Stimulated activated CD8-positive, alpha-beta memory T cell treated with anti-CD3 and anti-CD28 coated beads, Interleukin-12 subunit alpha, Interleukin-12 subunit beta, amount 100 ng/mL, for 4 hours (primary cell): ENCODE measurements around the gene FCRL1.

ENCODE experiments used
- DNase-seq: peaks from one replicate; pipeline ENCODE4 v3.0.0-alpha.2; 2020; ENCODE audit warnings: low read depth

The FCRL1 gene

DNA sequence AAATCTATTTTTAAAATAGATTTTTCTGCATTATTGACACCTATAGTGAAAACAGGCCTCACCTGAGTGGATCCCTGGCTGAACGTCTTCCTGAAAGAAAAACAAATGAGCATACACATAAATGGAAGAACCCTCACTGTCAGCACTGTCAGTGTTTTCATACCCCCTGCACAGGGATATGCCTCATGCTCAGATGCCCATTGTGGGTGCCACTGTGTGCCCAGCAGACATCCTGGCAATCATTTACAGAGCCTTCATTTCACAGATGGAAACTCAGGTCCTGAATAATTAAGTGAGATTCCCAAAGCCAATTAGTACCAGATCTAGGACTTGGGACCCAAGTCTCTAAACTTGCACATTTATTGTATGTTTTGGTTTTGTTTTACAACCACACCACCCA is 19.9 kb downstream of the FCRL1 start:
- DNase-seq: no peak

DNA sequence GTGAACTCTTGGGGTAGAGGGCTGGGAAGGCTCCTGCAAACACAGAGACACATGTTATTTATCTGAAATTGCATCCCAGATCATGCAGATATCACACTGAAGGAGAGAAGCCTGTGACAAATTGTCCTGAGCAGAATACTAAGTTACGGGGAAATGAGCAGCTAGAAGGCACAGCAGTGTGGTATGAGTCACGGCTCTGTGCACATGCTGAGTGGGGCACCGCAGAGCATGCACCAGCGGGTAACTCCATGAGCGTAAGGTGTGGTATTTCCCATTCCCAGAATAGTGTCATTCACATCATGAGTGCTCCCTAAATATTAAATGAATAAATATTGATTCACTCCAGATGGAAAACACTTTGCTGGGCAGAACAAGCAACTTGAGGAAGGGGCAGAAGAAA is 21.7 kb downstream of the FCRL1 start:
- DNase-seq: no peak

DNA sequence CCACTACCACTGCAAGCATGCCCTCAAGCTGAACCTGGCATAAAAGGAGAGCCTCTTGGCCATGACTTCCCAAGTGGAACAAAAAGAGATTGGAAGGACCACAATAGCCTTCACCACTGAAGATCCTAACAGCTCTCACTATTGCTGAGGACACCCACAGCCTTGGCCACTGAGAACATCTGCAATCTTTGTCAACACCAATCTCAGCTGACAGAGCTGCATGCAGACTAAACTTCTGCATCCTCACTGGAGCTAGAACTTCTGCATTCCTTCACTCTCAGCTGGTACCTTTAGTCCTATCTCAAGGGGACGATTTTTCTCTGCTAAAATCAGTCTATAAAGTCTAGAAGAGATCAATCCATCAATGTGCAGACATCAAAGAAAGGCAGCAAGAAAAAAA is 34.7 kb downstream of the FCRL1 start:
- no peak for DNase-seq

- DNase-seq: no peak
Observed at GRCh38 chr1:157784801-157785200, 35.1 kb downstream of the FCRL1 start.

DNA sequence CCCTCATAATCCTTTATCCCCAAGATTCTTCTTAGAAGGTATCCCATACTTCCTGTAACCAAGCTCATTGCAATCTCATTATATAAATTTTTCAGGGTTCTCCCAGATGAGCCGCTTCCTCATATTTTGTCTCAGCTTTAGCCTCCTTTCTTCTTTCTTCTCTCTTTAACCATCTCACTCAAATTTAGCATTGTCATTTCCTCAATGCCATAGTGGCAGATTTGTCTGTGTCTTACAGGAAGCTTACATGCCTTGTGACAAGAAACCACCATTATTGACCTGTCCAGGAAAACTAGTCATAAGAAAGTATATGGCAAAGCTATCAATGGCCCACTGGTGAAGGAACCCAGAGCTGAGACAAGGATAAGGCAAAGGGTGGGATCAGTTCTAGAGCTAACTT is 37.0 kb downstream of the FCRL1 start:
- no peak for DNase-seq

GRCh38 chr1:157781048-157781447 is 38.9 kb downstream of the FCRL1 start:
- no peak for DNase-seq

DNA sequence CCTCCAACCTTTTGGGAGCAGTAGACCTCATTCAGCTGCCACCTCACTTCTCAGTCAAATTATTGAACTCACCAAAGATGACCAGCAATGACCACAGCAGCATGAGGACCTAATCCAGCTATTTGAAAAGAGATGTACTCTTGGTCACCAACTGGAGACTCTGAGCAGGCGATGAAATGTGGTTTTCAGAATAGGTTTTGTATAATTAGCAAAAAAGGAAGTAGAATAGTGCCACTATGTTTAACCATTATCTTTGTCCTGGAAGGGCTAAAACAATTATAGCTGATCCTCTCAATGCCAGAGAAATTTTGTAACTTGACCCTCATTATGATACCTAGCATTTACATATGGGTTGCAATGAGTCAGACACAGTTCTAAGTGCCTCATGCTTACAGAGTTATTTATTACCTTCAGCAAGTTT is 42.9 kb downstream of the FCRL1 start, which contains the start of gene FCRL2:
FCRL2 (minus strand) TSS at position 162 of the 421 bp plus-strand sequence; CDS start at position 103, 59 bp downstream.
- no peak for DNase-seq

DNA sequence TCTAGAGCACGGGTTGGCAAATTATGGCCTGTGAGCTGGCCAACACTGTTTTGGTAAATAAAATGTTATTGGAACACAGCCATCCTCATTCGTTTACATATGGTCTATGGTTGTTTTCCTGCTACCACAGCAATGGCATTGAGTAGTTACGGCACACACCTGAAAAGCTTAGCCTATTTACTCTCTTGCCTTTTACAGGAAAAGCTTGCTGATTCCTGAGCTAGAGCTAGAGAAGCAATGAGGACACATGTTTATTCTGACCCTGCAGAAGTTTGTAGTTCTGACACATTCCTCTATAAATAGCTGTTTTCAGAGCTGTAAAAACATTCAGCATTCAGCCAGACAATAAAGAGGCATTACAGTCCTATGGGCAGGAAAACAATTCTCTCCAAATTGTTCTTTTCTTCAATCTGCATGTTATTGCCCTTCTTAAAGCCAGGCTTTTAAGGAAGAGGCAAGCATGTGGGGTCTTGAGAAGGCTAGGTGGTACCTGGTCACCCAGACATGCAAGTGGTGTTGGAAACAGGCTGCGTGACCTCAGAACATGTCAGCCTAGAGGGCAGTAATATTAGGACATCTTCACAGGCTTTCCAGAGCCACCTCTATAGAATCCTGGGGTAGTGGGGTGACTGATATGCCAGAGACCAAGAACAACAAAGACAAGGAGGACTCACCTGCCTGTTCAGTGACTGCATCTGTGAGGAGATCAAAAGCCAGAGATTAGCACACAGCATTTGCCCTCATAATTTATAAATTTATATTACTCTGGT is 44.6 kb downstream of the FCRL1 start:
- DNase-seq: no peak

- DNase-seq: no peak
Observed at GRCh38 chr1:157774412-157774811, 45.5 kb downstream of the FCRL1 start.

DNA sequence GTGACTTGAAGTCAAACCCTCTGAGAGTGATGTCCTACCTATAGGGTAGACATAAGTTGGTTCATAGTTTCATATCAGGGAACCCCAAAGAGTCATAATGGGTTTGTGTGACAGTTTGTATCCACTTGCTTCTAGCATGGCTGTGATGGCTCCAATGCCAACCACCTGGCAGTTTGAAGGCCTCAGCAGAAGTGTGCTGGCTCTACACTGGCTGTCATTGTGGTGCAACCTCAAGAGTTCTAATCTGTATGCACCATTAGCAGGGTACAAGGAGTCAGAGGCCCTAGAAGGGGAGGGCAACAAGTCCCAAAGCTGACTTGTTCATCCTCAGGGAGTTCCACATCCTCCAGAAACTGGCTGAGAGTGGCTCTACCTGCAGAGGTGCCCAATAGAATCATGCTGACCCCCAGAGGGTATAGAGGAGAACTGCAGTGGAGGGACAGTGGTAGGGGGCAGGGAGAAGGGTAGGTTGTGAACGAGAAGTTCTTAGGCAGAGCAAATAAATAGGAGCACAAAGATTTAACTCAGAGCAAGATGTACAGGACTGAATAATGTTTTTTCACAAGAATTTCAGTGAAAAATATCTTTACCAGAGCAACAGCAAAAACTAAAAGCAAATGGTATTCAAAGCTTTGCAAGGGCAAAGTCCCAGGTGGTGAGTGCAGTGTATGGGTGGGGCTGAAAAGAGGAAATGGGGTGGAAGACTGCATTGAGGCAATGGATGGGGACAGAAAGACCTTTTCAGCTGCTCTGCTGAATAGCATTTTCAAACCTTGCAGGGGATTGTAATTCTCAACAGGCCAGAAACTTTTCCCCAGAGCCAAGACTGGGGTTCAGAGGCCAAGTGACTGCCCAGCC is 46.2 kb downstream of the FCRL1 start:
- no peak for DNase-seq

GRCh38 chr1:157771661-157772425 is 48.1 kb downstream of the FCRL1 start:
- no peak for DNase-seq

DNA sequence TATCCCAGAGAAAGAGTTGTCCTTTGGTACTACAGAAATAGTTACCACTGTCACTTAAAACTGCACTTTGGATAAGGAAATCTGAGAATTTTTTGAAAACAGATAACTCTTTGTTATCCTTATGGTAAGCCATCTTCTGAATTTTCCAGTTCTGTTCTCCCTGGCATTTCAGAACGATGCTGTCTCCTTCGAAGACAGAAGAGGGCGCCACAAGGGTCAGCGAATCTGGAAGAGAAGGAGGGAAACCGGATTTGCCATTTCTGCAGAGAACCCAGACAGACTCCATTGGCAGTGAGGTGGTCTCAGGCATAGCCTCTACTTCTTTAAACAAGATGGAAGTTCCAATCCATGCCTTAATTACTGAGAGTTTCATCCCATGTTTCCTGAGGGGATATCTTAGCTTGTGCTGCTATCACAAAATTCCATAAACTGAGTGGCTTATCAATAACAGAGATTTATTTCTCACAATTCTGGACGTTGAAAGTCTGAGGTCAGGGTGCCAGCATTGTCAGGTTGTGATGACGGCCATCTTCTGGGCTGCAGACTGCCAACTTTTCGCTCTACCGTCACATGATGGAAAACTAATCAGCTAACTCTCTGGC is 49.4 kb downstream of the FCRL1 start:
- DNase-seq: no peak

DNA sequence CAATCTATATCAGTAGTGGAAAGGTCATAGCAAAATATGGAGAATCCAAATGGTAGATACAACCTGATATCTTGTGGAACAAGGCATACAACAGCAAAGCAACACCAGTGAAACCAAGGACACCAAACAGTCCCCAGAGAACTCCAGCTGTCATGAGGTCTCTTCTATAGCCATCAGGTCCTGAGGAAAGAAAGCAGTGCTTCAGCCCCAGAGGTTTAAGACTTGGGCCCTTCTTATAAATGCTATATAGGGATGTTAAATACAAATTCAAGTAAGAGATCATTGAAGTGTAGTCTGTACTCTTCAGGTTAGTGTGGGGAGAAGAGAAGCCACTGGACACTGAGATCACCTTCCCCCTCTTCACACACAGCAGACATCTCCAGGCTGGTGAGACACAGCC is 53.1 kb downstream of the FCRL1 start:
- DNase-seq: no peak

- no peak for DNase-seq
Observed at GRCh38 chr1:157758018-157758417, 61.9 kb downstream of the FCRL1 start.

GRCh38 chr1:157753611-157754010 is 66.3 kb downstream of the FCRL1 start:
- DNase-seq: no peak

- no peak for DNase-seq
Observed at GRCh38 chr1:157751283-157751682, 68.6 kb downstream of the FCRL1 start.

- DNase-seq: no peak
Observed at GRCh38 chr1:157748262-157748817, 71.6 kb downstream of the FCRL1 start.
